Body of pancreas (tissue), 4 donors: ENCODE results near the gene TBX15. TPM values are rescaled to one million over a fixed set of nuclear protein-coding genes. Genes with fewer than 3 reads are reported as not detected.

ENCODE experiments used
- ATAC-seq: fragments of 150-250 bp; one replicate; pipeline ENCODE4 v1.9.1; 2016
- DNase-seq, 4 donors: peaks; one replicate each; pipeline ENCODE4 v3.0.0-alpha.2; 2019
- H3K27ac ChIP-seq, 4 donors: fragments of 200-600 bp; sonication (generic); 1 replicate in 3 of 4; 2 replicates in 1 of 4; pipeline versions ENCODE4 v1.5.1 to v1.6.1; 2016 to 2019; ENCODE audit warnings: mild to moderate bottlenecking in 1 of 4, mixed read lengths in 1 of 4, moderate library complexity in 1 of 4
- H3K27me3 ChIP-seq, 2 donors: fragments of 200-600 bp; sonication (generic); one replicate each; pipeline ENCODE4 v1.6.0; 2016; ENCODE audit warnings: mild to moderate bottlenecking in 1 of 2
- H3K36me3 ChIP-seq, 2 donors: fragments of 200-600 bp; sonication (generic); replicated peaks in 1 of 2; 2 replicates each; pipeline ENCODE4 v1.5.1; 2016; ENCODE audit warnings: low read depth in 2 of 2; ENCODE audit not compliant: insufficient read depth in 1 of 2
- H3K4me1 ChIP-seq: fragments of 200-600 bp; sonication (generic); one replicate; pipeline ENCODE4 v1.6.0; 2016
- H3K4me3 ChIP-seq, 2 donors: fragments of 200-600 bp; sonication (generic); 1 replicate in 1 of 2; 2 replicates in 1 of 2; pipeline ENCODE4 v1.5.1; 2016 to 2019
- H3K9me3 ChIP-seq, 3 donors: fragments of 200-600 bp; sonication (generic); 1 replicate in 2 of 3; 2 replicates in 1 of 3; pipeline ENCODE4 v1.5.1; 2016
- CTCF ChIP-seq, 7 experiments: fragments of 450-650 bp in 4 of 7; fragments of 200-600 bp in 3 of 7; sonication (generic) in 3 of 7; IDR thresholded peaks; one replicate each; pipeline ENCODE4 v1.5.1; 2016 to 2019; ENCODE audit warnings: antibody characterized with exemption in 7 of 7
- POLR2A ChIP-seq, 3 donors: fragments of 450-650 bp; IDR thresholded peaks; one replicate each; pipeline ENCODE4 v1.6.1; 2016; ENCODE audit warnings: antibody characterized with exemption in 3 of 3, mild to moderate bottlenecking in 2 of 3
- WGBS, 2 donors: methylation state at CpG; one replicate each; pipeline ENCODE4 v1.1.5; 2017; 5-methylcytosine and 5-hydroxymethylcytosine counted together
- intact Hi-C: fragments of 100-400 bp; cut with DNase I; formaldehyde crosslinking; loops from one replicate; pipeline ENCODE4 v1.15.1; 2023
- total RNA-seq, 2 donors: library from RNA; depleted of rRNA; stranded (reverse); fragments of >200 nt; gene quantifications; one replicate each; pipeline ENCODE4 v1.1.0, GENCODE V29; 2016

TBX15 gene
- total RNA-seq, 2 donors from 2014 or later, result not detected

- Histone ChIP-seq H3K36me3 (no peaks in the 10 kb centered on the region), H3K4me3 (no peak overlapping the region), H3K27ac (no peak overlapping the region), H3K27me3 (no peaks in the 10 kb centered on the region), H3K9me3 (no peaks in the 10 kb centered on the region), H3K4me1 (no peaks in the 10 kb centered on the region)
- DNase-seq (no peak), ATAC-seq (no peak)
- intact Hi-C loops, result no loop called here
- TF ChIP-seq CTCF (IDR thresholded peaks at IDR 0.05), result no peak
- TF ChIP-seq POLR2A (IDR thresholded peaks at IDR 0.05), result no peak
- 67 to 70% methylated on average over 6 of the region's 6 CpGs for WGBS, 2 donors
These were observed 85.4 kb downstream of the TBX15 start for GRCh38 chr1:118902711-118903191.

GRCh38 chr1:118902299-118902698 lies 85.8 kb downstream of the TBX15 start:
- Histone ChIP-seq H3K36me3 (no peaks in the 10 kb centered on the region), H3K27me3 (no peaks in the 10 kb centered on the region), H3K4me3 (no peak overlapping the region), H3K27ac (no peak overlapping the region), H3K9me3 (no peaks in the 10 kb centered on the region), H3K4me1 (no peaks in the 10 kb centered on the region)
- TF ChIP-seq CTCF (IDR thresholded peaks at IDR 0.05) (no peak), POLR2A (IDR thresholded peaks at IDR 0.05) (no peak)
- ATAC-seq (no peak), DNase-seq (no peak)
- intact Hi-C loops, result no loop called here
- WGBS, 2 donors, result 81 to 85% methylated on average over 2 of the region's 2 CpGs

GRCh38 chr1:118900643-118901440 lies 87.3 kb downstream of the TBX15 start:
- no peaks in the 10 kb centered on the region for H3K9me3 ChIP-seq
- ATAC-seq, result no peak
- no peaks in the 10 kb centered on the region for H3K27me3 ChIP-seq
- no peak overlapping the region for H3K27ac ChIP-seq
- H3K4me3 ChIP-seq, result no peak overlapping the region
- no peaks in the 10 kb centered on the region for H3K4me1 ChIP-seq
- no peak for TF ChIP-seq POLR2A (IDR thresholded peaks at IDR 0.05)
- TF ChIP-seq CTCF (IDR thresholded peaks at IDR 0.05), result no peak
- DNase-seq, result no peak
- intact Hi-C loops, result no loop called here
- H3K36me3 ChIP-seq, result no peaks in the 10 kb centered on the region

GRCh38 chr1:118899340-118899739 lies 88.8 kb downstream of the TBX15 start:
- 31 to 36% methylated on average over 3 of the region's 3 CpGs for WGBS, 2 donors

More at GRCh38 chr1:118899340-118899739, 88.8 kb downstream of the TBX15 start:
- Histone ChIP-seq H3K27me3 (no peaks in the 10 kb centered on the region), H3K9me3 (no peaks in the 10 kb centered on the region), H3K27ac (no peak overlapping the region), H3K4me1 (no peaks in the 10 kb centered on the region), H3K36me3 (no peaks in the 10 kb centered on the region), H3K4me3 (no peak overlapping the region)
- ATAC-seq (no peak), DNase-seq (no peak)
- TF ChIP-seq CTCF (IDR thresholded peaks at IDR 0.05) (no peak), POLR2A (IDR thresholded peaks at IDR 0.05) (no peak)
- intact Hi-C loops, result no loop called here
